Activated naive CD8-positive, alpha-beta T cell treated with anti-CD3 and anti-CD28 coated beads, Interleukin-2, amount 50 U/mL, for 16 hours (primary cell): ENCODE results near the gene ZDHHC11B.
"Not testable (repeated sequence)": the region's sequence is repeated elsewhere in the genome, so short reads cannot be mapped to it uniquely, and the experiment has no call there.

Source experiments
- DNase-seq: peaks from one replicate; pipeline ENCODE4 v3.0.0-alpha.2; 2020; ENCODE audit warnings: low read depth, low spot score

Gene ZDHHC11B

GRCh38 chr5:785181-785705 lies 714 bp upstream of the ZDHHC11B start:
- DNase-seq: not testable (repeated sequence)

GRCh38 chr5:783881-784427 lies 575 bp downstream of the ZDHHC11B start:
- not testable (repeated sequence) for DNase-seq

GRCh38 chr5:783049-783802 lies 1.3 kb downstream of the ZDHHC11B start:
- DNase-seq: not testable (repeated sequence)

GRCh38 chr5:782356-782755 lies 2.2 kb downstream of the ZDHHC11B start:
- not testable (repeated sequence) for DNase-seq

GRCh38 chr5:780571-780970 lies 4.0 kb downstream of the ZDHHC11B start:
- DNase-seq: not testable (repeated sequence)

- not testable (repeated sequence) for DNase-seq
Observed at GRCh38 chr5:778967-779366, 5.6 kb downstream of the ZDHHC11B start.

GRCh38 chr5:778421-778820 lies 6.1 kb downstream of the ZDHHC11B start:
- not testable (repeated sequence) for DNase-seq

- DNase-seq: no peak
Observed at GRCh38 chr5:777756-778161, 6.8 kb downstream of the ZDHHC11B start.

GRCh38 chr5:776862-777711 lies 7.4 kb downstream of the ZDHHC11B start:
- DNase-seq: no peak

- DNase-seq: no peak
Observed at GRCh38 chr5:775961-776861, 8.3 kb downstream of the ZDHHC11B start.

- not testable (repeated sequence) for DNase-seq
Observed at GRCh38 chr5:775595-775960, 9.0 kb downstream of the ZDHHC11B start.

- DNase-seq: not testable (repeated sequence)
Observed at GRCh38 chr5:774854-775505, 9.5 kb downstream of the ZDHHC11B start.

GRCh38 chr5:774304-774703 lies 10.2 kb downstream of the ZDHHC11B start:
- DNase-seq: not testable (repeated sequence)

GRCh38 chr5:773517-774264 lies 10.8 kb downstream of the ZDHHC11B start:
- DNase-seq: no peak

GRCh38 chr5:772931-773330 lies 11.6 kb downstream of the ZDHHC11B start:
- not testable (repeated sequence) for DNase-seq

GRCh38 chr5:772547-772890 lies 12.0 kb downstream of the ZDHHC11B start:
- DNase-seq: not testable (repeated sequence)

- not testable (repeated sequence) for DNase-seq
Observed at GRCh38 chr5:771841-772546, 12.5 kb downstream of the ZDHHC11B start.

- DNase-seq: not testable (repeated sequence)
Observed at GRCh38 chr5:771087-771781, 13.3 kb downstream of the ZDHHC11B start.

- DNase-seq: not testable (repeated sequence)
Observed at GRCh38 chr5:770585-770984, 13.9 kb downstream of the ZDHHC11B start.
